ENCODE results near the gene MYO1B.
A peak's percentile ranks its signal among the peaks of the same experiment; 100 is the strongest.
"Not testable (repeated sequence)": the region's sequence is repeated elsewhere in the genome, so short reads cannot be mapped to it uniquely, and the experiment has no call there.

Gene MYO1B

DNA sequence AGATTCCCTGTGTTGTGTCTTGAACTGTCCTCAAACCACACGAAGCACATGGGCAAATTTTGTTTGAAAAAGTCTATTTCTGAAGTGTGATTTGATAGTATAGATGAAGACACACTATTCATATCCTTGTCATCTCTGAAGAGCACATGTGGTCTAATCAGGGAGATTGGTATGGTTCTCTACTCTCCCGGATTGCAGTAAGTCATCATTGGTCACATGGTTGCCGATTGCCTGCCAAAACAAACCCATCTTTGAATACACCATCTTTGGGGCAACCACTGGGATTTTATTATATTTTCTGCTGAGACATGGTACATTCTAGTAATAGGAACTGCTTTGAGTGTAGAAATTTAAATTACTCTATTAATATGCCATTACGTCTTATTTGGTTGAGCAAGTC lies 186.9 kb downstream of the MYO1B start:
- Mint-ChIP-seq H3K9me3 (no peaks in the 10 kb centered on the region), H3K36me3 (ENCODE audit: low read depth) (no peaks in the 10 kb centered on the region), H3K4me3 (no peak overlapping the region)

DNA sequence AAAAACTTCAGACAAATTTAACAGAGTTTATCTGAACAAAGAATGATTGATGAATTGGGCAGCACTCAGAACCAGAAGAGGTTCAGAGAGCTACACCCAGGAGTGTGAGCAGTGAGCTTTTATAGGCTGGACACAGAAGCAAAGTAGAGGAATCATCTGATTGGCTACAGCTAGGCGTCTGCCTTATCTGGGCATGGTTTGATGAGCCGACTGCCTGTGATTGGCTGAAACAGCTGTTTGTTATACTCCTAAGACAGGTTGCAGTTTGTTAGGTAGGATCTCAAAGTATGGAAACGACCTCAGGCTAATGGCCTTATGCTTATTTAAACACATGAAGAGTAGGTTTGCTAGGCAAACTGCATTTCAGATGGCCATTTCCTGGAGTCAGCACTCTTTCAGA lies 188.9 kb downstream of the MYO1B start:
- Mint-ChIP-seq H3K36me3 (ENCODE audit: low read depth) (no peaks in the 10 kb centered on the region), H3K27ac (no peak overlapping the region), H3K27me3 (no peaks in the 10 kb centered on the region), H3K4me1 (ENCODE audit: low read depth) (peaks cover 34% of the 10 kb centered on the region), H3K9me3 (no peaks in the 10 kb centered on the region), H3K4me3 (no peak overlapping the region)
- intact Hi-C loops (cut with micrococcal nuclease): no loop called here

More for the DNA sequence above, 186.9 kb downstream of the MYO1B start:
- Mint-ChIP-seq H3K27ac (no peak overlapping the region), H3K27me3 (no peaks in the 10 kb centered on the region), H3K4me1 (ENCODE audit: low read depth) (peaks cover 21% of the 10 kb centered on the region)
- intact Hi-C loops (cut with micrococcal nuclease): no loop called here

DNA sequence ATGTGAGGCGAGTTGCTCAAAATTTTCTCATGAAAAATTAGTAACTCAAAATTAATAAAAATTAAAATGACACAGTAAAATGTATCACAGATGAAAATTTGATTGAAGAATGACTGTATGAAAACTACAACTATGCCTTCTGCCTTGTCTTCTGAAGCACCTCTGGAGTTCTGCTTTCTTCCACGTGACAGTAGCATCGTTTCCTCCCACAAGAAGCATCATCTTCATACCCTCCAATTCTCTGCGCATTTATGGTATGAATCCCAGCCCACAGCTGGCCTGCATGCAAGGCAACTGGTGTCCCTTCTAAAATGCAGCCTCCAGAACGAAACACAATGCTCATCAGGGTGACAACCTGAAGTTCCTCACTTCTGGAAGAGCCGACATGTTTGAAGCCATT lies 189.9 kb downstream of the MYO1B start:
- intact Hi-C loops (cut with micrococcal nuclease): no loop called here
- no peak overlapping the region for H3K27ac Mint-ChIP-seq
- H3K4me3 Mint-ChIP-seq: no peak overlapping the region
- H3K4me1 Mint-ChIP-seq (ENCODE audit: low read depth): peaks cover 34% of the 10 kb centered on the region
- no peaks in the 10 kb centered on the region for H3K9me3 Mint-ChIP-seq
- H3K36me3 Mint-ChIP-seq (ENCODE audit: low read depth): no peaks in the 10 kb centered on the region
- no peaks in the 10 kb centered on the region for H3K27me3 Mint-ChIP-seq

DNA sequence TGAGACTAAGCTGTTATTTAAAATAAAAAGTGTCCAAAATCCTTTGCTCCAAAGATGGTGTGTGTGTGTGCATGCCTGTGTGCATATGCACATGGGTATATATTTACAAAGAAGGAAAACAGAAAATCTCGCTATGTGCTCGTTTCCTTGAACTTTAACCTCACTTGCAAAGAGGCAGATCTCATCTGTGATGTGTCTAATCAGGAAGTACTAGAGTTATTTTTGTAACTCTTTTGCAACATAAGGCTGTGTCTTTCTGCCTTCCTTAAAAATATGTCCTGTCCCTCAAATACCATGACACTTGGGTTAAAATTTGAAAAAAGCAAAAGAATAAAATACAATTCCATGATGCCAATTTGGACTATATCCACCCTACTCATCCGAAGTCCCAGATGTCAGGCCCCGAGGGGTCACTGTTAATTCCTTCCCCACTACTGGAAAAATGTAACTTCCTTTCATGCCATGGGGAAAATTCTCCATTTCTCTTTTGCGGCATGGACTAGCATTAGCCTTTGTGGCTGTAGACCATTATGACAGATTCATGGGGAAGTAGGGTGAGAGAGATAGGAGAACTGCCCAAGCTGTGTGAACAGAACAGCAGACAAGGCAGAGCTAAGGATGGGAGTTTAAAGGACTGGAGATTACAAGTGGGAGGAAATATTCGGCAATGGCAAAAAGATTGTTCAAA lies 191.3 kb downstream of the MYO1B start:
- Mint-ChIP-seq H3K9me3 (no peaks in the 10 kb centered on the region), H3K36me3 (ENCODE audit: low read depth) (no peaks in the 10 kb centered on the region), H3K27ac (peak overlapping the region; percentile 88), H3K4me3 (no peak overlapping the region), H3K4me1 (ENCODE audit: low read depth) (peaks cover 34% of the 10 kb centered on the region), H3K27me3 (no peaks in the 10 kb centered on the region)
- intact Hi-C loops (cut with micrococcal nuclease): no loop called here

DNA sequence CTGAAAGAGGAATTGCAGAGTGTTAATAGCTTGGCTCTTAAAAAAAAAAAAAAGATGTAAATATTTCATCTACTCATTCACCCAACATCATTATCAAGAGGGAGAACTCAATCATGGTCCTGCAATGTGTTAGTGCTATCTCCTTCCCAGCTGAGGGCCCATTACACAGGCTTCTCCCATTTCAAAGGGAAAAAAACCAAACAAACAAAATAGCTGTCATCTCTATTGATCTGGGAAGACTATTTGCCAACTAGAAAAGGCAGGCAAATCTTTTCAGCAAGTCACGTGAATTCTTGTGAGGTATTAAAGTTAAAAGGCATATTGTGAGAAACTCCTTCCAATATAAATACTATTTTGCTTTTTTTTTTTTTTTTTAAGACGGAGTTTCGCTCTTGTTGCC lies 194.3 kb downstream of the MYO1B start:
- intact Hi-C loops (cut with micrococcal nuclease): no loop called here
- H3K27ac Mint-ChIP-seq: no peak overlapping the region
- no peaks in the 10 kb centered on the region for H3K9me3 Mint-ChIP-seq
- H3K4me1 Mint-ChIP-seq (ENCODE audit: low read depth): peaks cover 34% of the 10 kb centered on the region
- H3K27me3 Mint-ChIP-seq: no peaks in the 10 kb centered on the region
- H3K4me3 Mint-ChIP-seq: no peak overlapping the region
- no peaks in the 10 kb centered on the region for H3K36me3 Mint-ChIP-seq (ENCODE audit: low read depth)

DNA sequence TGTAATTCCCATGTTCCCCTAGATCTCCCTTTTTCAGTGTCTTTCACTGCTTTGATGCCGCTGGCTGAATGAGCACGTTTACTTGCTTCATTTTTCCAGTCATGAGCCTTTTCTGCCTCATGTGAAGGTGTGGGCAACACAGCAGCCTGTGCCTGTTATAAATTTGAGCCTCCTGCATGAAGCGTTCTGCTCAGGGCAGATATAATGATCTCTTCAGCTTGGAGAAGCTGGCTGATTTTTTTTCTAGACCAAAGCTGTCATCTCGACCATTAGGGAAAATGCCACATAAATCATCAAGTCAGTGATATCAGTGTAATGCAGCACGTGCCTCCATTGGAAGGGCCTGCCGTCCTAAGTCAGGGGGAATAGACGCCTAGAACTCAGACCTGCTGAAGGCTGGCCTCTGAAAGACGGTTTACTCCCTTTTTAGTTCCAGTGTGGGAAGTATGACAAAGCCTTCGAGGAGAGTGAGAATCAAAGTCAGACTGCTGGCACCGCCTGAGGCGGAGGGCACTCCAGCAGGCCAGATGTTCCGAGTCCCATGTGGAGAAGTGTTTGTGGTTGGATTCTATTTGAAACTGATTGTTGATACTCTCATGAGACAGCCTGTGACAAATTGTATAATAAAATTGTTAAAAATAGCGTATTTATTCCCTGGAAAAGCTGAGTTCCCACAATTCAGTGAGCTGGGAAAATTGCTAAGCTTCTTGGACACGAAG lies 196.5 kb downstream of the MYO1B start:
- Mint-ChIP-seq H3K27ac (no peak overlapping the region), H3K4me3 (no peak overlapping the region), H3K27me3 (no peaks in the 10 kb centered on the region), H3K4me1 (ENCODE audit: low read depth) (peaks cover 18% of the 10 kb centered on the region), H3K36me3 (ENCODE audit: low read depth) (no peaks in the 10 kb centered on the region), H3K9me3 (no peaks in the 10 kb centered on the region)
- intact Hi-C loops (cut with micrococcal nuclease): no loop called here

DNA sequence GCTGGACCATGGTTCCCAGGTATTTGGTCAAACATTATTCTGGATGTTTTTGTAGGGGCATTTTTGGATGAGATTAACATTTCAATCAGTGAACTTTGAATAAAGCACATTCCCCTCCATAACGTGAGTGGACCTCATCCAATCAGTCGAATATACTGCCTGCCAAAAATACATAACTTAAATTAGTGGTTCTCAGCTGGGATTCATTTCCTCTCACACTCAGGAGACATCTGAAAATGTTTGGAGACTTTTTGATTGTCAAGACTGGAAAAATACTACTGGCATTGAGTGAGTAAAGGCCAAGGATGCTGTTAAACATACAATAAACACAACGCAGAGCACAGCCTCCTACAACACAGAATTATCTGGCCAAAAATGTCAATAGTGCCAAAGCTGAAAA lies 198.2 kb downstream of the MYO1B start:
- Mint-ChIP-seq H3K9me3 (no peaks in the 10 kb centered on the region), H3K36me3 (ENCODE audit: low read depth) (no peaks in the 10 kb centered on the region), H3K27me3 (no peaks in the 10 kb centered on the region), H3K4me3 (no peak overlapping the region), H3K4me1 (ENCODE audit: low read depth) (no peaks in the 10 kb centered on the region), H3K27ac (no peak overlapping the region)
- intact Hi-C loops (cut with micrococcal nuclease): no loop called here

DNA sequence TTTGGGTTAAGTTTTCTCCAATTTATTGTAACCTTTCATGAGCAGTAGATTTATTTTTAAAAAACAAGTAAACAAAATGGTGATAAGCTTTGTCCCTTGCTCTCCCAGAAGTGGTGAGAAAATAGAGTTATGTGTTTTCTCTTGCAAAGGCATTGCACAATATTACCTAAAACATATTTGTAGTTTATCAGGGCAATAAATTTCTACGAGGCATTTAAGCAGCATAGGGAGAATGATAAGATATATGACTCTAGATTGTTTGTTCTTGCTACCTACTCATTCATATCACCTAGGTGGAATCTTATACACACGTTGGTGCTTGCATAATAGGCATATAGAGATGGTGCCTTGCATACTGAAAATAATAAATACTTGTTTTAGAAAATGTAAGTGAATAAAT lies 201.7 kb downstream of the MYO1B start:
- H3K4me1 Mint-ChIP-seq (ENCODE audit: low read depth): no peaks in the 10 kb centered on the region
- intact Hi-C loops (cut with micrococcal nuclease): no loop called here
- H3K27me3 Mint-ChIP-seq: no peaks in the 10 kb centered on the region
- H3K9me3 Mint-ChIP-seq: peaks cover 9% of the 10 kb centered on the region
- H3K36me3 Mint-ChIP-seq (ENCODE audit: low read depth): no peaks in the 10 kb centered on the region
- no peak overlapping the region for H3K4me3 Mint-ChIP-seq
- H3K27ac Mint-ChIP-seq: no peak overlapping the region

DNA sequence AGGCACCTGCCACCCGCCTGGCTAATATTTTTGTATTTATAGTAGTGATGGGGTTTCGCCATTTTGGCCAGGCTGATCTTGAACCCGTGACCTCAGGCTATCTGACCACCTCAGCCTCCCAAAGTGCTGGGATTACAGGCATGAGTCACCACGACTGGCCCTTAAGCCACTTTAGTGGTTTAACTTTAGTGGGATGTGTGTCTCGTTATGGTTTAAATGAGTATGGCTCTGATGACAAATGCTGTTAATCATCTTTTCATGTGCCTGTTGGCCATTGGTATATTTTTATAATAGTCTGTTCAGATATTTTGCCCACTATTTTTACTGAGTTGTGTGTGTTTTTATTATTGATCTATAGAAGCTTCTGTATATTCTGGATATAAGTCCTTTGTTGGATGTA lies 205.9 kb downstream of the MYO1B start:
- H3K4me3 Mint-ChIP-seq: no peak overlapping the region
- H3K27ac Mint-ChIP-seq: no peak overlapping the region
- peaks cover 18% of the 10 kb centered on the region for H3K9me3 Mint-ChIP-seq
- H3K27me3 Mint-ChIP-seq: no peaks in the 10 kb centered on the region
- H3K36me3 Mint-ChIP-seq (ENCODE audit: low read depth): no peaks in the 10 kb centered on the region
- no peaks in the 10 kb centered on the region for H3K4me1 Mint-ChIP-seq (ENCODE audit: low read depth)
- intact Hi-C loops (cut with micrococcal nuclease): no loop called here

DNA sequence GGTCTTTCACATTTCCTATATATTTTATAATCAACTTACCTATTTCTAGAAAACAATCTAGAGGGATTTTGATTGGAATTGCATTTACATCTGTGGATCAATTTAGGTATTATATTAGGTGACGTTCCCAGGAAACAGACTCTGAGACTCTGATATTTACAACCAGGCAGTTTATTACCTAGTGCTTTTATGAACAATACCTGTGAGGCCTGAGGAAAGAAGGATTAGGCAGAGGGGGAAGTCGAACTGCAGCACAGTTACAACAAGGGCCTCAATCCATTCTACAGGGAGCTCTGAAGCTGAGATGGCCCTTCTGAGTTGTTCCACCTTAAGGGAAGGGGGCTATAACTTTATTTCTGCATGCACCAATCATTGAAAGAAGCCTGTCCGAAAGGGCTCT lies 206.9 kb downstream of the MYO1B start:
- Mint-ChIP-seq H3K27me3 (no peaks in the 10 kb centered on the region), H3K27ac (no peak overlapping the region), H3K4me3 (no peak overlapping the region), H3K9me3 (peaks cover 18% of the 10 kb centered on the region), H3K4me1 (ENCODE audit: low read depth) (no peaks in the 10 kb centered on the region), H3K36me3 (ENCODE audit: low read depth) (no peaks in the 10 kb centered on the region)
- intact Hi-C loops (cut with micrococcal nuclease): no loop called here

DNA sequence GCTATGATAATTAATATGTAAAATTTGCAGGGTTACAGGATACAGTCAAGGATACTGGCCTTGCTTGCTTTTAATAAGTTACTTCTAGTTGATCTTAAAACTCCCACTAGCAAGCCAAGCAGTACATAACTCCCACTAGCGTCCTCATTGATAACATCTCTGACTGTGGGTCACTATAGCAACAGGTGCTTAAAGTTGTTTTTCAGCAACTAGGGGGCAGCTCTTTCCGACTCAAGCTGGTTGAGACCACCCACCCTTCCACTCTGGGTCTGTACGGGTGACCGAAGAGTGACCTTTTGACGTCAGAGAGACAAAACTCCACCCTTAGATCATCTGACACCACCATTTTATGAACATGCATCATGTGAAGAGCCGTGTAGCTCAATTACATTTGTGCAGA lies 208.6 kb downstream of the MYO1B start:
- Mint-ChIP-seq H3K27me3 (no peaks in the 10 kb centered on the region), H3K9me3 (peaks cover 18% of the 10 kb centered on the region), H3K27ac (no peak overlapping the region), H3K4me3 (no peak overlapping the region), H3K4me1 (ENCODE audit: low read depth) (no peaks in the 10 kb centered on the region), H3K36me3 (ENCODE audit: low read depth) (no peaks in the 10 kb centered on the region)
- intact Hi-C loops (cut with micrococcal nuclease): no loop called here

DNA sequence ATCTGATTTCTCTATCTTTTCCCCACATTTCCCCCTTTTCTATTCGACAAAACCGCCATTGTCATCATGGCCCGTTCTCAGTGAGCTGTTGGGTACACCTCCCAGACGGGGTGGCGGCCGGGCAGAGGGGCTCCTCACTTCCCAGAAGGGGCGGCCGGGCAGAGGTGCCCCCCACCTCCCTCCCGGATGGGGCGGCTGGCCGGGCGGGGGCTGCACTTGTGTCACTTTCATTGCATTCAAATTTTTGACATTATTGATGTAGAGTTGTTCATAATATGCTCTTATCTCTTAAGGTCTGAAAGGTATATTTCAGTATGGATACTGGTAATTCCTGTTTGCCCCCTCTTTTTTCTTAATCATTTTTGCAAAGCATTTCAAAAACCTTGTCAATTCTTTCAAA lies 211.3 kb downstream of the MYO1B start:
- H3K36me3 Mint-ChIP-seq (ENCODE audit: low read depth); H3K27me3 Mint-ChIP-seq; H3K4me3 Mint-ChIP-seq; H3K27ac Mint-ChIP-seq; H3K4me1 Mint-ChIP-seq (ENCODE audit: low read depth); intact Hi-C loops (cut with micrococcal nuclease): not testable (repeated sequence)
- H3K9me3 Mint-ChIP-seq: peaks cover 24% of the 10 kb centered on the region

DNA sequence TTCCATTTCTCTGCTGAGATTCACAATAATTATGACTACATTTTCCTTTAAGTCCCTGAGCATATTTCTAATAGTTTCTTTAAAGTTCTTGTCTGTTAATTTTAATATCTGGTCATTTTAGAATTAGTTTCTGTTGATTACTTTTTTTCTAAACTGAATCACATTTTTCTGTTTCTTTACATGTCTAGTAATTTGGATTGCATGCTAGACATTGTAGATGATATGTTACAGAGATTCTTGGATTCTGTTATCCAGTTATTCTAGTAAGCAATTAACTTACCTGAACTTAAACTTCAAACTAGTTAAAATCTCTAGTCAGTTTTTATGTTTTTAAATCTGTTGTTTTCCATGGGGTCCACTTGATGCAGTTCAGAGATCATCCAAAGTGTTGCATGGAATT lies 214.0 kb downstream of the MYO1B start:
- Mint-ChIP-seq H3K27ac (no peak overlapping the region), H3K4me1 (ENCODE audit: low read depth) (no peaks in the 10 kb centered on the region), H3K4me3 (no peak overlapping the region), H3K27me3 (no peaks in the 10 kb centered on the region), H3K36me3 (ENCODE audit: low read depth) (no peaks in the 10 kb centered on the region), H3K9me3 (peaks cover 19% of the 10 kb centered on the region)
- intact Hi-C loops (cut with micrococcal nuclease): no loop called here

DNA sequence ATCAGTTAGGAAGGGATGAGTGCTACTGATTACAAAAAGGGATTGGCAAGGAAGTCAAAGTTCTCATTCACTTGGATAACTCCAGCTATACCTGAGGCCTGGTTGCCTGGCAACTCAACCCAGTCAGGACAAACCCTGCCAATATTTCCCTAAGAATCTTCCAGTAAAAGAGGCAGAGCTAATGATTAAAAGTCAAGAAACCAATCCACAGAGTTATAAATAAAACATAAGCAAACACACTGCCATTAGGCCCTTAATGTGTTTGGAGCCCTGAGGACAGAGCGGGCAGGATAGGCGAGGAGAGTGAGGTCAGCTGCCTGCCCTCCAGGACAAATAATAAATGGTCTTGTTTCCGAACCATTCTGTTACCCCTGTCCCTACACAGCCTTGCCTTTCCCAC lies 217.2 kb downstream of the MYO1B start:
- Mint-ChIP-seq H3K27ac (peak overlapping the region; percentile 28), H3K4me3 (no peak overlapping the region), H3K4me1 (ENCODE audit: low read depth) (no peaks in the 10 kb centered on the region), H3K36me3 (ENCODE audit: low read depth) (no peaks in the 10 kb centered on the region), H3K9me3 (peaks cover 15% of the 10 kb centered on the region), H3K27me3 (no peaks in the 10 kb centered on the region)
- intact Hi-C loops (cut with micrococcal nuclease): no loop called here

DNA sequence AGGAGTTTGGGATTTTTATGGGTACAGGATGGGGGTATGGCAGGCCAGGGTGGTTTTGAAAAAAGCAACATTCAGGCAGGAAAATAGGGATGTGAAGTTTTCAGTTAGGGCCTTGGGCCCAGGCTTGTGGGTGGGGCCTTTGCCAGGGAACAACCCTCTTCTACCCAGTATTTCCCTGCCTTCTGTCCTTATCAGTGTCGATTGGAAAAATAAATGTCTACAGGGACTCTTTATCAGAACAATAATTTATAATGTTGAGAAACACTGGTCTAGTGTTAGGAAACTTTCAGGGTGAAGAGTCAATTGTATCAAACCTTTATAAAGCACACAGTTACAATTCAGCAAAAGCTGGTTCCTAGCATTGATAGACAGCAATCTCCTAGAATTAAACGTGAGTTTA lies 218.6 kb downstream of the MYO1B start:
- H3K36me3 Mint-ChIP-seq (ENCODE audit: low read depth): no peaks in the 10 kb centered on the region
- peaks cover 15% of the 10 kb centered on the region for H3K9me3 Mint-ChIP-seq
- H3K4me3 Mint-ChIP-seq: no peak overlapping the region
- no peak overlapping the region for H3K27ac Mint-ChIP-seq
- H3K4me1 Mint-ChIP-seq (ENCODE audit: low read depth): no peaks in the 10 kb centered on the region
- H3K27me3 Mint-ChIP-seq: no peaks in the 10 kb centered on the region
- intact Hi-C loops (cut with micrococcal nuclease): no loop called here
